HPDE6-E6E7 (cell line): ENCODE measurements around the gene ZDHHC14.
A peak's percentile ranks its signal among the peaks of the same experiment; 100 is the strongest.
"Not testable (repeated sequence)": the region's sequence is repeated elsewhere in the genome, so short reads cannot be mapped to it uniquely, and the experiment has no call there.

Source experiments
- DNase-seq: peaks from one replicate; pipeline ENCODE4 v3.0.0; 2011; ENCODE audit warnings: missing footprints; ENCODE audit errors: extremely low spot score

The ZDHHC14 gene

DNA sequence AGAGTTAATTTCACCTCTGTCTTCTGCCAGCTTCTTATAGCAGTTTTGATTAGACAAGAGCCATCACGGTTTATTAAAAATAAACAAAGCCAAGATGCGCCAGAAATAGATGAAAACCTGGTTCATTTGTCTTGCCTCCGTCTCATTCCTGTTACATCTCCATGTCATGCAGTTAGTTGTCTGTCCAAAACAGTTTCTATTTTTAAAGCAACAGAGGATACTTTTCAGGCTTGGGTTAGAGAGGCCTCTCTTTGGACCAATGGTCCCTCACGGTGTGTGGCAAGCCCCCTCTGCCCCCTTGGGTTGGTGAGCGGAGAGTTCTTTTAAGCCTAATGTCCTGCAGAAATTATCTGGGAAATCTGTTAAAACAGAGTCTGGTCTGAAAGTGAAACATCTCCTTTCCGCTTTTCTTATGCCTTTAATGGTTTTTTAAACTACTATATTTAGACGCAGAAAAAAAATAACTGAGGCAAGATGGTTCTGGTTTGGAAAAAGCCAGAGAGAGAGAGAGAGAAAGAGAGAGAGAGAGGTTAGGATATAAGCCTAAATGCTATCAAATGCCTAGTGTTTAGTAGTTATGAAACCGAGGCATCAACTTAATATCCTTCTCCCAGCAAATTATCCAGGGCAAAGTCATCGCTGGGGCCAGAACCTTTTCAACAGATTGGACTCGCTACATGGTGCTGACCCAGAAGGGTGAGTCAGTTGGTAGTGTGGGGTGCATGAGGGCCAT is 64.5 kb downstream of the ZDHHC14 start:
- DNase-seq, result no peak

DNA sequence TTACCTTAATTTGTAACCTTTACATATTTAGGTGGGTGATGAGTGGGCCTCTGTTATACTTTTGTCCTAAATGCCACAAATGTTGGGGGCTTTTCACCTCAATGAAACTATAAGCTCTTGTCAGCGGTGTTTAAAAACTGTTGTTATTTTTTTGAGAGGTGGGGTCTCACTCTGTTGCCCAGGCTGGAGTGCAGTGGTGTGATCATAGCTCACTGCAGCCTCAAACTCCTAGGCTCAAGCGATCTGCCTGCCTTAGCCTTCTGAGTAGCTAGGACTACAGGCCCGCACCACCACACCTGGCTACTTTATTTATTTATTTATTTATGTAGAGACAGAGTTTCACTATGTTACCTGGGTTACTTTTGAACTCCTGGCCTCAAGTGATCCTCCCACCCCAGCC is 66.7 kb downstream of the ZDHHC14 start:
- no peak for DNase-seq

DNA sequence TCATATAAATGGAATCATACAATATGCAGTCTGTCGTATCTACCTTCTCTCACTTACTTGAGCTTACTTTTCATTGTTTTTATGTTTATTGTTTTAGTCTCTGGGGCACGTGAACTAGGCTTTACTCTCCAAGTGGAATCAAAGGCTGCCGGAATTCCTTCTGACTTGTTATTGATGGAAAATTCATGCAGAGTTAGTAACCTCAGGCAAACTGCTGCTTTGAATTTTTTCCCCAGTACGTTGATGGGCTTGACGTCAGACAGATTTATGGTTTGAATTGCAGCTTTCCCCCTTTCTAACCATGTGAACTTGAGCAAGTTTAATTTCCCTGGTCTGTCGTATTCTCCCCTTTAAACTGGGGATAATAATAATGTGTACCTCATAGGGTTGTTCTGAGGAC is 68.6 kb downstream of the ZDHHC14 start:
- no peak for DNase-seq

DNA sequence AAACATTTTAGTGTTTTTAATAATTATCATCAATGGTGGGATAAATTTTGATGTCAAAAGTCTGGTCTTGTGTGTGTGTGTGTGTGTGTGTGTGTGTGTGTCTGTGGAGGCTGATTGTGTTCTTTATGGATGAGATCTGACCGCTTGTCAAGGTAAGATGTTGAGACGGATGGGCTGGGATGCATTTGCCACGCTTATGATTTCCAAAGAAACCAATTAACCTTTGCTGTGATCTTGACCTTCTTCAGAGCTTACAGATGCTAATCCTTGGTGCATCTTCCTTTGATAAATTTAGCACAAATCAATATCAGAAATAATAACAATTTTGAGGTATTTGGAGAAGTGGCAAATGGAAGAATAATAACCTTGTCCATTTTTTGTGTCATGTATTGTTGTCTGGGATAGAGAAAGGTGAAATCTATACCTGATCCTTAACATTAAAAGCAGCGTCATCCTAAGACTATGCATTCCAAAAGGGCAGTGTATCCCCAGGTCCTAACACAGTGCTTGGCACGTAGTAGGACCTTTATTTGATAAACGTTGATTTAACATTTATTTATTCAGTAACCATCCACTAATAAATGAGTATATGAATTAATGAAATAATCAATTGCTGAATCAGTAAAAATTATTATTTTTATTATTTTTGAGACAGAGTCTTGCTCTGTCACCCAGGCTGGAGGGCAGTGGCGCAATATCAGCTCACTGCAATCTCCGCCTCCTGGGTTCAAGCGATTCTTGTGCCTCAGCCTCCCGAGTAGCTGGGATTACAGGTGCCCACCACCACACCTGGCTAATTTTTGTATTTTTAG is 70.1 kb downstream of the ZDHHC14 start:
- DNase-seq, result no peak

DNA sequence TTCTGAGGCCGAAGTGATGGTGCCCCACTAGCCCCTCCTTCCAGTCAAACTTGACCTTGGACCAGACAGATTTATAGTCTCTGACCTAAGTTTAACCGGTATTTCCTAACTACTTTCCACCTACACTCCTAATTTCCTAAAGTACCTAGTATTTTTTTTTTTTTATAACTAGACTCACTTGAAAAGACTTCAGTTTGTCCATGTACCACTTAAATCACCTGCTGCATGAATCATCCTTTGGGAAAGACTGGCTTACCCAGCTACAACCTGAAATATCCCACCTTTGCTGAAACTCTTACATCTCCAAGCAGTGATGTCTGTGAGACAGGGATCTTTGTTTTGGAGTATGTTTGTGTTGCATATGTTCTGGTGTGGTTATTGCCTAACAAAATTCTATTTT is 71.1 kb downstream of the ZDHHC14 start:
- no peak for DNase-seq

DNA sequence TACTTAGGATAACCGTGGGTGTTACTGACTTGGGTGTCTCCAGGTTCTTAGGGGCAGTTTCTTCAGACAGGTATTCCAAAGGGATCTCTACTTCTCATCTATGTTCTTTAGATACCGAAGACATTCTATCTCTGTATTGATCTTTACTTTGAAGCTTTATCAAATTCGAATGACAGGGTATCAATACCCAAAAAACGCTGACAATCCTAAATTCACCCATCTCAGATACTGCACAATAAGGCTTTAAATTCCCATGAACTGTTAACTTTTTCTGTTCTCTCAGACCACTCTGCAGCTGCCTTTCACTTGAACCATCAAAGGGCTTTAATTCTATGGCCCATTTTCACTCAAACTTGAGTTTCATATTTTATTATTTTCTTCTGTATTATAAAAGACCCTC is 72.1 kb downstream of the ZDHHC14 start:
- no peak for DNase-seq

DNA sequence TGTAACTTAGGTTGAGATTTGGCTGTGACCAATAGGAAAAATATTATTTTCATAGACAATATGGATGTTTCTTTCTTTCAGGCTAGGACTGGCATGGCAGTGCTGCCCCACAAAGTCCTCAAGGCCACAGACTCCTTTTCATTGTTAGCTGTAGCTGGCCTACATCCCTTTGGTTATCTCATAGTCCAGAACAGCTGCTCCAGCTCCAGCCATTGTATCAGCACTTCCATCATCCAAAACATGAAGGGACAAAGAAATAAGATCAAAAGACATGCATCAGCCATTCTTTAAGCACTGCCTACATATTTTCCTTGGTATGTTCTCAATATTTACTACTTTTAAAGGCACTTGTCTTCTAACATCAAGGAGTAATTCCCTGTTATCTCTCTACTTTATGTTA is 73.0 kb downstream of the ZDHHC14 start:
- DNase-seq, result no peak

DNA sequence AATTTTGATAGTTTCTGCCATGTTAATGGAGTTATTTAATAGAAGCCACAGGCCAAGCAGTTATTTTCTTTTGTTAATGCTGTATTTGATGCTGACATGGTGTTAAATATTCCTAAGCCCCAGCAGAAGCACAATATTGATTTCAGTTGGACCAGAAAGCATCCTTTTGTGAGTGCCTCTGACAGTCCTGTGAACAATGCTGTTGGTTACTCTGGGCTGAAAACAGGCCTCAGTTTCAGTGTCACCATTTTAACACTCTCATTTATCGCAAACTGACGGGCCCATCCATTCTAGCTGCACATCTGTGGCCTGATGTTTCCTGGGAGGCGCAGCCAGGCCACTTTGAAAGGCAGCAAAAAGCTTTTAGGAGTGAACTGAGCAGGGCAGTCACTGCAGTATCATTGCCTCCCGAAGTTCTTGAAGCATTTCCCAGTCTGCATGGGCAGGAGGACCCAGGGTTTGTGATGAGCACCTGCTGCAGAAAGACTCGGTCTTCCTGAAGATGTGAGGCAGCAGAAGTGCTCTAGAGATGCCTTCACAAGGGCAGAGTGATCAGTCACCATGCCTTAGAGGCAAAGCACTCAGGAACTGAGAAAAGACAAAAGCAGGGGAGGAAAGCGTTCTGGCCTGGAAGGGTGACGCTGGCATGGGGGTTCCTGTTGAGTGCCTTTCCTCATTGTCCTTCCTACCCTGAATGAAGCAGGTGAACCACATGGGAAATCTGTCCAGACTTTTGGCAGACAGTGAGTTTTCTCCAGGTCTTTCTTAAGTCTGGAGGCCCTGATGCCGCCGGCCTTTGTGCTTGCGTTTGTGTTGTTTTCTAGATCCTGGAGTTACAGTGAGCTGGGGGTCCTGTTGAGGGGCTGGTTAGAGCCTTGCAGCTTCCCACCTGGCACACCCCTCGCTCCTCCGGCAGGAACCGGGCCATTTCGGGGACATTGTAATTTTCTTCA is 74.0 kb downstream of the ZDHHC14 start:
- no peak for DNase-seq

DNA sequence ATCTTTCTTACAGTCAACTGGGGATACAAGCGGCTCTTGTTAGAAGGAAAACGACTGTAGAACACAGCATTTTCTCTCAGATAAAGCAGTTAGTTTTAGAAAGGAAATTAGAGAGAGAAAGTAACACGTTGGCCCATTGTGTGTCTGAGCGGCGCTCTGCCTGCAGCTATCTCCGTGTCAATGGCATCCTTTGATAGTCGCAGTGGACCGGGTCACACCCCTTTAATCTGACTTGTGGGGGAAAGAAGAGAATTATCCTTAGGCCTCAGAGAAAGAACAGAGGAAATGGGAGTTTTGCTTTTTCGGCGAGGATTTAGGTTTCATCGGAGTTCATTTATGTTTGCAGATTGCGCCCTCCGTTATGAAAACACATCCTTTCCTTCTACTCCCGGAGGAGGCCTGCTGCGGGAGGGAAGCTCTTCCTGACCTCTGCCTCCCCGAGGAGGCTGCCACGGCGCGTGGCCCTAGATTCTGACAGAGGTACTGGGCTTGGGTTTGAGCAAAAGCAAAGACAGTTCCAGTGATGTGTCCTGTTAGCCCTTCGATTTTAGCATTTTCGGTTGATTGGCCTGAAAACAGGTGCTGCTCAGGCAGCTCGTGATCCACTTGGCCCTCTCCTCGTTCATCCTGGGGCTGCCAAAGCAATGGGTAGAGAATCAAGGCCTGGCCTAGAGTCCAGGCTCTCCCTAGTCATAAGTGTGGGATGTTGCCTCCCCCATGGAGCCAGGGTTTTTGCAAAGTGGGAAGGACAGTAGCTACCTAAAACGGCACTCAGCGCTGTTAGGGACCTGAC is 74.9 kb downstream of the ZDHHC14 start:
- no peak for DNase-seq

DNA sequence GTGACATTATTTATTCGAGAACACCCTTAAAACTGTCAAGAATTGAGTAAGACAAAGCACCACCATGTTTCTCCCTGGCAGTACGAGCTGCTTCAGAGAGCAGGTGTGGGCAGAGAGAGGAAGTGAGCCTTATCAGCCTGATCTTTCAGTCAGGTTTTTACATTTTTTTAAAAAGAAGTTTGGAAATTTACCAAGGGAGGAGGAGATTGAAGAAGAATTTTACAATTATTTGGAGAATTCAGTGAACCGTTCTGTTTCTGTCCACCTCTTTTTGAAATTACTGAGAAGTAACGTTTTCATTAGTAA is 75.5 kb downstream of the ZDHHC14 start:
- DNase-seq, result no peak

DNA sequence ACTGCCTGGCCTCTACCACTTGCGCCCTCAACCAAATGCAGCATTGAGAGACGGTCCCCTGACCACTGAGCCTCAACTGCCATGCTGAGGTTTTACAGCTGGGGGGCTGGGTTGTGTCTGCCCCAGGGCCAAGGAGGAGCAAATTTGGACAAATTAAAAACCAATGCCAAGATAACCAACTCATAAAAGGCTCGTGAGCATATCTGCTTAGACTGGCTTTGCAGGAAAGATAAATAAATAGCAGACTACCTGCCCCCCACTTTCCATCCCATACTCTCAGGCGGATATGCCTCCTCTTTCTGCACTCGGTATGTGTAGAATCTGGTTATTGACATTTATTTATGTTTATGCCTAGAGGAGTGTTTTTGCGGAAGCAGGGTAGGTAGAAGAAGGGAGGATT is 76.8 kb downstream of the ZDHHC14 start:
- no peak for DNase-seq

DNA sequence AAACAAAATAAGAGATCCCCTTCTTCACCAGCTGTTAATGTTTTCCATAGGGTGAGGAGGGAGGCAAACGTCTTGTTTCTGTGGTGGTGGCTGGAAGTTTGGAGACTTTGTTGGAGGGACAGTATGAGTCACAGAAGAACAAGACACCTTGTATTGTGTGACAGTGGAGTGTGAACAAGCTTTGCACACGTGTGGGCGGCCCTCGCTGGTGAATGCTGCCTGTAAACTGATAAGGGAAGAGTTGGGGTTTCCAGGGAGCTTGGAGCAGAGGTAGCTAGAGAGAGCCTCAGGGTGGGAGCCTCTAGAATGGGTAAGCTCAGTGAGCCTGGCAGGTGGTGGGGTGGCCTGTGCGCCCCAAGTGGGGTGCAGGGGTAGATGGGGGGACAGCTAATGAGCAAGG is 78.3 kb downstream of the ZDHHC14 start:
- no peak for DNase-seq

DNA sequence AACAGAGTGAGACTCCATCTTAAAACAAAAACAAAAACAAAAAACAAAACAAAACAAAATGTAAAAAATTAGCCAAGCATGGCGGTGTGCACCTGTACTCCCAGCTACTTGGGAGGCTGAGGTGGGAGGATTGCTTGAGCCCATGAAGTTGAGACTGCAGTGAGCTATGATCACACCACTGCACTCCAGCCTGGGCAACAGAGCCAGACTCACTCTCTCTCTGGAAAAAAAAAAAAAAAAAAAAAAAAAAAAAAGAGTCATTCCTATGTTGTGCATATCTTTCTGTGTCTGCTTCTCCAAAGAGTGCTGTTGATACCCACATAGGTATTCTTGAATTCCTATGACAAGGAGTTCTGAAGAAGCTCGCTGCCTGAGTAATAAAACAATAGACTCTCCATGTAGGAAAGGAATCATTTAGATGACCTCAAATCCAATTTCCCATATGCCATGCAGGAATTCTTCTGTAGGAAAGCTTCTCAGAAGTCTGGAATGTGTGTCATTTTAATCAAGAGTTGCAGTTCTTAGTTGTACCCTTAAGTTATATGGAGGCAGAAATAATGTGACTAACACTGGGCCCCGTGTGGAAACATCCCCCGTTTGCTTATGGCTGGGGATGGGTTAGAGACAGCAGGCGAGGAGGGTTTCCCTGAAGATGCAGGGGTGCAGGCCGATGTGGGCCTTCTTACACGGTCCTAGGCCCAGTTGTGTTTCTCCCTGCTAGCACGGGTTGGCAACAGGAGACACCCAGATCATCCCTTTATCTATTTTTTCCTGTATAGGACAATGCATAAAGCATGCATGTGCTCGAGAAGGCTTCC is 79.4 kb downstream of the ZDHHC14 start:
- DNase-seq, result no peak

DNA sequence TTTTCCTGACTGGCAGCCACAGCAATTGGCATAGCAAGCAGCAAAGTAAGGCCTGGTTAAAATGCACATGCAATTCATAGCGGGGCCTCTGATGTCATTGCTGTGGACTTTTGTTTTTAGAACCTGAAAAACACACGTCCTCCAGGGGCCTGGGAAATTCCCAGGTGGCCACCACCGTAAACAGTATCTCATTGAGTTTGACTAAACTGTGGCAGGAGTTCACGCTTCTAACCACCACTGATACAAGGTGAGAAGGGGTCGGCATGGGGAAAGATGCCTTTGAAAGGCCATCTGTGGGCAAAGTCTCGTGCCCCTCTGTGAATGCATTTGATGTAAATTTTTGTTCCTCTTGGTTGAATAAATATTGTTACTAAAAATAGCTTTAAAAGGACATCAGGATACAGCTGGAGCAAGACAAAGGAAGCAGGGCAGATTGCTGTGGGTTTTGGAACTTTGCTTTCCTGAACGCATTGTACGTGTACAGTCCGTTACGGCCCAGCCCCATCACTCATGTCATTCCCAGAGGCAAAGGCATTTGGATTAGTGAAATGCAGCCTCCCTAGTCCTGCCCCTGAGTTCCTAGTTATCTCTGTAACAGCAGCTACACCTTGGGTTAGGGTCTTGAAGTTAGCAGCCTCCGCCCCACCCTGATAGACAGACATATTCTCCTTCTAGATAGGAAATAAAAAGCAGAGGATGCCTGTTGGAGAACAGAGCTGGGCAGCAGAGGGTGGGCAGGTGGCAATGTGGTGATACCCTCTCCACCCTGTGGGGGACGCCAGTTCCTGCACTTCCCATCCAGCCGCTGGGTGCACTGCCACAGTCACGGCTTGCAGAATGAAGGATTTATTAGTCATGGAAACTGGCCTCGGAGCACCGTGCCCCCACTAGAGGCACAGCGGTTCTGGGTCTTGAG is 80.3 kb downstream of the ZDHHC14 start:
- DNase-seq, result no peak

DNA sequence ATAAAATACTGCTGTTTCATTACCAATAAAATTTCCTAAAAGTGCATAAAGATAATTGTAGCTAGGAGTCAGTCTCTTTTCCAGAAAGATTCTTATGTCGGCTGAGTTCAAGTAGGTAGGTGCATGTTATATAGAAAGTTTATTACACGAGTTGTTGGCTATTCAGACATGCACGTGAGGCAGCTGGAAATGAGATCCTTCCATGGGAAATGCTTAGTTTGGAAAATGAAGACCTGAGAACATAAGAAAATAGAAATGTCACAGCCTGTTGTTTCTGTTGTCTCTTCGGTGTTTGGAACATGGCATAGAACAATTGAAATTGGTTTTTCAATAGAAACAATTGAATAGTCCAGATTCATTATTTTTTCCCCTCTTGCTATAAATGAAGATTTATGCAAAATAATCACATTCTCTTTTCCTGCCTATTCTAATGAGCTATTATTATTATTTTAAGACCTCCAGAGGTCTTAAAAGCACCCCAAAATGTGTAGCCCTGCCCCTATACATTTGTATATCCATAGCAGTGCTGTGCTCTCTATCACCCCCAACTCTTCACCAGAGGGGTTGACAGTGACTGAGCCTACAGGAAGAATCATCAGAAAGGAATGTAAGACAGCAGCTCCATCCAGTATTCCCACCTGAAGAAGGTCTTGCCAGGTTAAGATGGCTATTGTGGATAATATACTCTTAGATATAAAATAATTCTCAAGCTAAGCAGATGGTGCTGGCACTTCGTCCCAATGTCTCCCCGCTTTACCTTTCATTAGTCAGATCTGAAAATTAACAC is 82.2 kb downstream of the ZDHHC14 start:
- peak; percentile 26 for DNase-seq

DNA sequence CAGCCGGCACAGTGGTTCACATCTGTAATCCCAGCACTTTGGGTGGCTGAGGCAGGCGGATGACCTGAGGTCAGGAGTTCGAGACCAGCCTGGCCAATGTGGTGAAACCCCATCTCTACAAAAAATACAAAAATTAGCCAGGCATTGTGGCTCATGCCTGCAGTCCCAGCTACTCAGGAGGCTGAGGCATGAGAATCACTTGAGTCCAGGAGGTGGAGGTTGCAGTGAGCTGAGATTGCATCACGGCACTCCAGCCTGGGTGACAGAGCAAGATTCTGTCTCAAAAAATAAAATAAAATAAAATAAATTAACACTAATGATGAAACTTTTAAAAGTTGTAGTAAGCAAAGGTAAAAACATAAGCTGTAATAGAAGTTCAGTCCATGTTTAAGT is 82.7 kb downstream of the ZDHHC14 start:
- not testable (repeated sequence) for DNase-seq

DNA sequence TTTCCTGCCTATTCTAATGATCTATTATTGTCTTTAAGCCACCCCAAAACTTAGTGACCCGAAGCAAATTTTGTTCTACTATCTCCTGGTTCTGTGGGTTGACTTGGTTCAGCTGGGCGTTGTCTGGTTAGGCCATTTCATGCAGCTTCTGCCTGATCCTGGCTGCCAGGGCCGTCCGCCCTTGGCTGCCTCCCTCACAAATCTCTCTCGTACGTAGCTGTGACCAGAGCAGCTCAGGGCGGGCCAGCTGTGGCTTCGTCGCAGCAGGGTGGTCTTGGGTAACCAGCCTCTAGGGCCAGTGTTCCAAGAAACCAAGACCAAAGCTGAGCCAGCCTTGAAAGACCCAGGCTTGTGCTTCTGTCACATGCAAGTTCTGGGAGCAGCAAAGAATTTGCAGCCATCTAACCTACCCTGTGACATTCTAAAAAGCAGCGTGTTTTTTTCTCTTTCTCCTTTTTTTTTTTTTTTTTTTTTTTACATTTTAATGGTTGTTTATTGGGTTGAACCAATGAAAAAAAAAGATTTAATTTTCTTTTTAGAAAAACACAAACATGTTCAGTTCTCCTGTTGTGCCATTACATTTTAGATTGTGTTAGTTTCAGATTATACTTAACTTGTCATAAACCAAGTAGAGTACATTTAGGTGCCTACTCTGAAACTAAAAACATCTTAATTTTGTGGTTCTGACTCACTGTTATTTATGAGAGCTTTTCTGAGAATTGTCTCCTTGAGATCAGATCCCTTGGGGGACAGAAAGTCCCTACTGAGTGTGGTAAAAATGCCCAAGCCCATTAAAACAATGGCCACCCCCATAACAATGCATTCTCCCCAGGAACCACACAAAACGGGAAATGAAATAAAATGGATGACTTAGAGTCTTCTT is 83.9 kb downstream of the ZDHHC14 start:
- DNase-seq, result no peak

DNA sequence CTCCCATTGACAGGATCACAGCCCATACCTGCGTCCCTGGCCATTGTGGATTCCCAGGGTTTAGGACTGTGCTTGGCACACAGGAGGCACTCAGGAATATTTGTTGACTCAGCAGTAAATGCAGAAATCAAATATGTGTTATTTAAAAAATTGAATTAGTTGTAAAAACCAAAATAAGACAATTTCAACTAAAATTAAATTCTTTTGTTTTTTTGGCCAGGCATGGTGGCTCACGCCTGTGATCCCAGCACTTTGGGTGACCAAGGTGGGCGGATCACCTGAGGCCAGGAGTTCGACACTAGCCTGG is 85.3 kb downstream of the ZDHHC14 start:
- DNase-seq, result no peak
